Measurements from ENCODE around the gene C1orf50.

C1orf50 gene

GRCh38 chr1:42756956-42757891, 9.8 kb upstream of the C1orf50 start:
- TF ChIP-seq, protein P1, sequence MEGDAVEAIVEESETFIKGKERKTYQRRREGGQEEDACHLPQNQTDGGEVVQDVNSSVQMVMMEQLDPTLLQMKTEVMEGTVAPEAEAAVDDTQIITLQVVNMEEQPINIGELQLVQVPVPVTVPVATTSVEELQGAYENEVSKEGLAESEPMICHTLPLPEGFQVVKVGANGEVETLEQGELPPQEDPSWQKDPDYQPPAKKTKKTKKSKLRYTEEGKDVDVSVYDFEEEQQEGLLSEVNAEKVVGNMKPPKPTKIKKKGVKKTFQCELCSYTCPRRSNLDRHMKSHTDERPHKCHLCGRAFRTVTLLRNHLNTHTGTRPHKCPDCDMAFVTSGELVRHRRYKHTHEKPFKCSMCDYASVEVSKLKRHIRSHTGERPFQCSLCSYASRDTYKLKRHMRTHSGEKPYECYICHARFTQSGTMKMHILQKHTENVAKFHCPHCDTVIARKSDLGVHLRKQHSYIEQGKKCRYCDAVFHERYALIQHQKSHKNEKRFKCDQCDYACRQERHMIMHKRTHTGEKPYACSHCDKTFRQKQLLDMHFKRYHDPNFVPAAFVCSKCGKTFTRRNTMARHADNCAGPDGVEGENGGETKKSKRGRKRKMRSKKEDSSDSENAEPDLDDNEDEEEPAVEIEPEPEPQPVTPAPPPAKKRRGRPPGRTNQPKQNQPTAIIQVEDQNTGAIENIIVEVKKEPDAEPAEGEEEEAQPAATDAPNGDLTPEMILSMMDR (IDR thresholded peaks at IDR 0.05): peak; percentile 81
- no peak for TF ChIP-seq ZFX (IDR thresholded peaks at IDR 0.05; ENCODE audit: borderline replicate concordance)
- H3K27ac ChIP-seq: no peak overlapping the region

- no peak overlapping the region for H3K27ac ChIP-seq
Measured at GRCh38 chr1:42757892-42758275, 9.2 kb upstream of the C1orf50 start.

DNA sequence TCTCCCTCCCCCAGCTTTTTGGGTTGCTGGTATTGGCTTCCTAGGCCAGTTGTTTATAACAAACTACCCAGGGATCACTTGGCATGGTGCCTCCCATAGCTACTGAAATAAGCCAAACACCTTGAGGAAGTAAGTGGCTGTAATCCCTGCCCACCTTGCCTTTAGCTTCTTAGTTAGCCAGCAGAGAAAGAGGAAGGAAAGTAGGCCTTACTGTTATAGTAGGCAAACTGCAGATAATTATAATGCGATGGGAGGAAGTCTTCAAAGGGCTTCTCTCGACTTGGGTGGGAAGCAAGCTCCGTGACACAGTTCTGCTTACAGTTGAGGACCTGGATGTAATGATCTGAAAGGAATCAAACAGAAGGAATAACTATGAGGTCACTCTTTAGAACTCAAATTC, 8.4 kb upstream of the C1orf50 start:
- no peak overlapping the region for H3K27ac ChIP-seq
- TF ChIP-seq, protein P1 (IDR thresholded peaks at IDR 0.05): no peak
- no peak for TF ChIP-seq ZFX (IDR thresholded peaks at IDR 0.05; ENCODE audit: borderline replicate concordance)

More at GRCh38 chr1:42757892-42758275, 9.2 kb upstream of the C1orf50 start:
- TF ChIP-seq ZFX (IDR thresholded peaks at IDR 0.05; ENCODE audit: borderline replicate concordance): no peak
- TF ChIP-seq, protein P1 (IDR thresholded peaks at IDR 0.05): no peak

GRCh38 chr1:42759114-42759513, 7.9 kb upstream of the C1orf50 start:
- TF ChIP-seq ZFX (IDR thresholded peaks at IDR 0.05; ENCODE audit: borderline replicate concordance): no peak
- TF ChIP-seq, protein P1 (IDR thresholded peaks at IDR 0.05): no peak
- H3K27ac ChIP-seq: no peak overlapping the region

DNA sequence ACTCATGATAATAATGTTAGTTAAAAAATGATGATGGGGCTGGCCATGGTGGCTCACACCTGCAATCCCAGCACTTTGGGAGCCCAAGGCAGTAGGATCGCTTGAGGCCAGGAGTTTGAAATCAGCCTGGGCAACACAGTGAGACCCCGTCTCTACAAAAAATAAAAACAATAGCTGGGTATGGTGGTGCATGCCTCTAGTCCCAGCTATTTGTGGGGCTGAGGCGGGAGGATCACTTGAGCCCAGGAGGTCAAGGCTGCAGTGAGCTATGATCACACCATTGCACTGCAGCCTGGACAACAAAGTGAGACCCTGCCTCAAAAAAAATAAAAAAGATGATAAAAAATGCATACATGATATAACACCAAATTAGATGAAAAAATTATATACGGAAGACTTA, 5.5 kb upstream of the C1orf50 start:
- TF ChIP-seq, protein P1 (IDR thresholded peaks at IDR 0.05): no peak
- no peak for TF ChIP-seq ZFX (IDR thresholded peaks at IDR 0.05; ENCODE audit: borderline replicate concordance)

DNA sequence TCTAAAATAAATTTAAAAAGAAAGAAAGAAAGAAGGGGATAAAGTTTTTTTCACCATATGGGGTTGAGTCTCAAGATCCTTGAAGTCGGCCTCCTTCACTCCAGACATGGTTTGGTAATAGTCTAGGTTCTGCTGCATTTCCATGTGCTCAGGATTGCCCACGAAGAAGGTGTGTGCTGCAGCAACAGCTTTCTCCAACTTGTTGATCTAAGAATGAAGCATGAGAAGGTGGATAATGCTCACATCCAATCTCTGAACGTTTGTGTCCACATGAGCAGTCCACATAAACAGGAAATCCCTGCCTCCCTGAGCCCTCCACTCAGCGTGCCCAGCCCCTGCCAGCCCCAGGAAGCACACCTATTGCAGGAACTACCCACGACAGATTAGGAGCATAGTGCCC, 4.8 kb upstream of the C1orf50 start:
- TF ChIP-seq ZFX (IDR thresholded peaks at IDR 0.05; ENCODE audit: borderline replicate concordance): no peak
- TF ChIP-seq, protein P1 (IDR thresholded peaks at IDR 0.05): no peak
- no peak overlapping the region for H3K27ac ChIP-seq

More for the DNA sequence above, 5.5 kb upstream of the C1orf50 start:
- H3K27ac ChIP-seq: no peak overlapping the region

GRCh38 chr1:42765269-42765668, 1.8 kb upstream of the C1orf50 start:
- H3K27ac ChIP-seq: no peak overlapping the region
- TF ChIP-seq, protein P1 (IDR thresholded peaks at IDR 0.05): no peak
- no peak for TF ChIP-seq ZFX (IDR thresholded peaks at IDR 0.05; ENCODE audit: borderline replicate concordance)

Measured in 22Rv1 (cell line).